Fibroblast of mammary gland (primary cell): Measurements from ENCODE around the gene ZNF74.
A peak's percentile ranks its signal among the peaks of the same experiment; 100 is the strongest.
"Not testable (repeated sequence)": the region's sequence is repeated elsewhere in the genome, so short reads cannot be mapped to it uniquely, and the experiment has no call there.

ENCODE experiments used
- DNase-seq: peaks from one replicate; pipeline ENCODE4 v3.0.0-alpha.2; 2010; ENCODE audit warnings: low read depth
- H3K4me3 ChIP-seq: 2 replicates; pipeline ENCODE4 v1.5.1; 2011; ENCODE audit warnings: low read depth, mild to moderate bottlenecking, low read length, moderate library complexity; ENCODE audit not compliant: control insufficient read depth
- CTCF ChIP-seq: conservative IDR thresholded peaks from 2 replicates; pipeline ENCODE4 v1.5.1; 2011; ENCODE audit warnings: low read depth, low read length, inconsistent platforms; ENCODE audit not compliant: control insufficient read depth, insufficient read depth

The ZNF74 gene

DNA sequence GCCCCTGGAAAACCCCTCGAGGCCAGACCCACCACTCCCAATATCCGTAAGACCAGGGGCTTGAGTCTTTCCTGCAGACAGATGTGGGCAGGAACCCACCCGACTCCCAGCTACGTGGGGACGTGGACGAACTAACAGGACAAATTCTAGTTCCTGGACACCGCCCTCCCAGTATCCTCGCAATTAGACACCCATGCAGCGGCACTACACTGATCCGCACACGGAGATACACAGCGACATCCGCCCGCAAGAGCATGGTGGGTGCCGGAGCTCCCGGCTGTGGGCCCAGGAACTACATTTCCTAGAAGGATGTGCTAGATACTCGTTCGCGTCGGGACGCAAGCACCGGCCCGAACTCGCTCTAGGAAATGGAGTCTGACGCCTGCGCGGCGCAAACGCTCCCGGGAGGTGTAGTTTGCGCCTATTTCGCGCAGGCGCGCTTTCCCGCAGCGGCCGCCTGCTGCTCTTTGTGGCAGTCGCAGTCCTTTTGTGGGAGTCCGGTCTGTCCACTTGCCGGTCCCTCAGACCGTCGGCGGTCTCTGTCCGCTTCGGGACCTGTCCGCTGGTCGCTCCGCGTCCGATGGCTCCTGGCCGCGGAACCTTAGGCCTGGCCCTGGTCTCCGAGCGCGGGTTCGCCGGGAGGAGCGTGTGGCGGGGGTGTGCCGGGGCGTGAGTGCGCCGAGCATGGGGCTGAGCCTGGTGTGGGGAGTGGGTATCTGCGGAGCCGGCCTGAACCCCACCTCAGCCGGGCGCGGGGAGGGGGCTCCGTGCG lies at the start of gene ZNF74:
TSS of gene ZNF74 (plus strand) at position 447 of the 772 bp plus-strand sequence. CDS start 478 bp downstream, outside the sequence.
- no peak for TF ChIP-seq CTCF
- H3K4me3 ChIP-seq: peak within 1 kb of the TSS; percentile 72
- DNase-seq: peak; percentile 90

DNA sequence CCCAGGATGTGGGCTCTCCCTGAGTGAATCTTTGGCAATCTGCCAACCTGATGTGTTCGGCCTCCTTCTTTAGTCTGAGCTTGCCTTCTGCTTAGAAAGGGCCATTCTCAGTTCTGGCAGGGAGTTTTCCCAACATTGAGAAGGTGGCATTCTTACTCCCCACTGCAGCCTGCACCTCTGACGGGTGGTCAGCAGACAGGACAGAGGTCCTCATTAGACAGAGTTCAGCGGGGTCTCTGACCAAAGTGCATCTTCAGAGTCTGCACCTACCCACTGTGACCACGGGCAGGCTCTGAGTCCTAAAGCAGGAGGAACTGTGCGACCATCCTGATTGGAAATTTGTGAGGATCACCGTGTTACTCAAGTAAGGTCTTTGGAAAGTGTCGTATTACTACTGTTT lies 47.4 kb upstream of the ZNF74 start:
- DNase-seq, H3K4me3 ChIP-seq: not testable (repeated sequence)

- peak; percentile 52 for DNase-seq
- not testable (repeated sequence) for H3K4me3 ChIP-seq
Observed at GRCh38 chr22:20352536-20352935, 41.4 kb upstream of the ZNF74 start.

DNA sequence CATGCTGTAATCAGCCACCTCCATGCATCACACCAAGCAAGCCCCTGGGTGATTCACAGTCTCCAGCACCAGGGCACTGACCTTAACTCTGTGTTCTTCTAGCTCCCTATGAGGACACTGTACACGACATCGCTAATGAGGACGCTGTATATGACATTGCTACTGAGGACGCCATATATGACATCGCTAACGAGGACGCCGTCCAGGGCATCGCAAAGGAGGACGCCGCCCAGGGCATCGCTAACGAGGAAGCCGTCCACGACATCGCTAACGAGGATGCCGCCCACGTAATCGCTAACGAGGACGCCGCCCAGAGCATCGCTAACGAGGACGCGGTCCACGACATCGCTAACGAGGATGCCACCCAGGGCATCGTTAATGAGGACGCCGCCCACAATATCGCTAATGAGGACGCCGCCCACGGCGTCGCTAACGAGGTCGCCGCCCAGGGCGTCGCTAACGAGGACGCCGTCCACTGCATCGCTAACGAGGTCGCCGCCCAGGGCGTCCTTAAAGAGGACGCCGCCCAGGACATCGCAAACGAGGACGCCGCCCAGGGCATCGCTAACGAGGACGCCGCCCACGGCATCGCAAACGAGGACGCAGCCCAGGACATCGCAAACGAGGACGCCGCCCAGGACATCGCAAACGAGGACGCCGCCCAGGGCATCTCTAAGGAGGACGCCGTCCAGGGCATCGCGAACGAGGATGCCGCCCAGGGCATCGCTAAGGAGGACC lies 39.5 kb upstream of the ZNF74 start:
- TF ChIP-seq CTCF: no peak
- no peak overlapping the region for H3K4me3 ChIP-seq
- no peak for DNase-seq

DNA sequence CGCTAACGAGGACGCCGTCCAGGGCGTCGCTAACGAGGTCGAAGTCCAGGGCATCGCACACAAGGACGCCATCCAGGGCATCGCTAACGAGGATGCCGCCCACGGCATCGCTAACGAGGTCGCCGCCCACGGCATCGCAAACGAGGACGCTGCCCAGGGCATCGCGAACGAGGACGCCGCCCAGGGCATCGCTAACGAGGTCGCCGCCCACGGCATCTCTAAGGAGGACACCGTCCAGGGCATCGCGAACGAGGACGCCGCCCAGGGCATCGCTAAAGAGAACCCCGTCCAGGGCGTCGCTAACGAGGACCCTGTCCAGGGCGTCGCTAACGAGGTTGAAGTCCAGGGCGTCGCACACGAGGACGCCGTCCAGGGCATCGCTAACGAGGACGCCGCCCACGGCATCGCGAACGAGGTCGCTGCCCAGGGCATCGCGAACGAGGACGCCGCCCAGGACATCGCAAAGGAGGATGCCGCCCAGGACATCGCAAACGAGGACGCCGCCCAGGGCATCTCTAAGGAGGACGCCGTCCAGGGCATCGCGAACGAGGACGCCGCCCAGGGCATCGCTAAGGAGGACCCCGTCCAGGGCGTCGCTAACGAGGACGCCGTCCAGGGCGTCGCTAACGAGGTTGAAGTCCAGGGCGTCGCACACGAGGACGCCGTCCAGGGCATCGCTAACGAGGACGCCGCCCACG lies 37.9 kb upstream of the ZNF74 start:
- DNase-seq, H3K4me3 ChIP-seq: not testable (repeated sequence)

- not testable (repeated sequence) for DNase-seq, H3K4me3 ChIP-seq
Observed at GRCh38 chr22:20356906-20357305, 37.0 kb upstream of the ZNF74 start.

GRCh38 chr22:20357967-20358366 lies 36.0 kb upstream of the ZNF74 start:
- DNase-seq, H3K4me3 ChIP-seq: not testable (repeated sequence)

GRCh38 chr22:20358503-20359239 lies 35.3 kb upstream of the ZNF74 start:
- not testable (repeated sequence) for DNase-seq, H3K4me3 ChIP-seq

DNA sequence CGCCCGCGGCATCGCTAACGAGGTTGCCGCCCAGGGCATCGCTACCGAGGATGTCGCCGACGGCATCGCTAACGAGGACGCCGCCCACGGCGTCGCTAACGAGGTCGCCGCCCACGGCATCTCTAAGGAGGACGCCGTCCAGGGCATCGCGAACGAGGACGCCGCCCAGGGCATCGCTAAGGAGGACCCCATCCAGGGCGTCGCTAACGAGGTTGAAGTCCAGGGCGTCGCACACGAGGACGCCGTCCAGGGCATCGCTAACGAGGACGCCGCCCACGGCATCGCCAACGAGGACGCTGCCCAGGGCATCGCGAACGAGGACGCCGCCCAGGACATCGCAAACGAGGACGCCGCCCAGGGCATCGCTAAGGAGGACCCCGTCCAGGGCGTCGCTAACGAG lies 33.7 kb upstream of the ZNF74 start:
- not testable (repeated sequence) for DNase-seq, H3K4me3 ChIP-seq

GRCh38 chr22:20360866-20361751 lies 32.8 kb upstream of the ZNF74 start:
- not testable (repeated sequence) for DNase-seq

GRCh38 chr22:20361752-20362229 lies 32.2 kb upstream of the ZNF74 start:
- DNase-seq, H3K4me3 ChIP-seq: not testable (repeated sequence)

More at GRCh38 chr22:20360866-20361751, 32.8 kb upstream of the ZNF74 start:
- H3K4me3 ChIP-seq: not testable (repeated sequence)

- not testable (repeated sequence) for DNase-seq, H3K4me3 ChIP-seq
Observed at GRCh38 chr22:20362403-20362802, 31.5 kb upstream of the ZNF74 start.

DNA sequence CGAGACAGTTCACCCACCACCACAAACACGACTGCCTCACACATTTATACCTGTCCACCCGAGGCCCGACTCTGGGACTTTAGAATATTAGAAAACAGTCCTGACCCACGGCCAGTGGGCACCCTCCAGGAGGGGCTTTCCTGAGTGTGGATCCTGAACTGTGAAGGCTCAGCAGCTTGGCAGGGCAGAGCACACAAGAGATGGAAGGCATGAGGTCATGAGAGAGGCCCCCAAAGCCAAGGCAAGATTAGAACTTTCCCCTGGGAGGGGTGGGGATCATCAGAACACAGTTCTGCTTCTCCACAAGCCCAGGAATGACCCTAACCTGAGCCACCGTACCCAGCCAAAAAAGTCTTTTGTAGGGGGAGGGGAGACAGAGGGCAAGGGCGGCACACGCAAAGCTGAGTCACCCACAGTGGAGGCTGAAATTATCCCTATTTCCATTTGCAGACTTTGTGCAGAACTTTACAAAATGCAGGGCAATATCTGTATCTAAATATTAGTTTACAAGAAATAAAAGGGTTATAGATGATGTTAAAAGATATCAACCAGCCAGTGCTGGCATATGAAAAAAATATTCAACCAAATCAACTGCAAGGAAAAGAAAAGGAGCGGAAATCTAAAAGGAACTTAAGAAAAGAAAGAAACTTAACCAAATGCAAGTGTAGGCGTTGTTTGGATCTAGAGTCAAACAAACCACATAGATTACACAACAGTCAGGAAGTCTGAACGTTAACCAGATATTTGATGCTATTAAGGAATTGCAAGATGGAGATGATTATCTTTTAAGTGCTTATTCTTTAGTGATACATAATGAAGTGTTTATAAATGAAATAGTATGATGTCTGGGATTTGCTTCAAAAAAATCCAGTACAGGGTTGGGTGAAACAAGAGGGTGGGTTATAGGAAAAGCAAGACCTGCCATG lies 29.4 kb upstream of the ZNF74 start:
- H3K4me3 ChIP-seq: not testable (repeated sequence)
- peak; percentile 66 for DNase-seq
